CD14-positive monocyte (primary cell): ENCODE measurements around the gene IL12B. TPM values are rescaled to one million over a fixed set of nuclear protein-coding genes. Genes with fewer than 3 reads are reported as not detected.

ENCODE experiments used
- DNase-seq, 3 donors: peaks; one replicate each; pipeline ENCODE4 v3.0.0-alpha.2; 2011 to 2022
- H2AFZ ChIP-seq: 2 replicates; pipeline ENCODE4 v1.6.0; 2012; ENCODE audit warnings: mild to moderate bottlenecking, low read depth, low read length, inconsistent platforms; ENCODE audit not compliant: insufficient read depth, poor library complexity, severe bottlenecking
- H3K27ac ChIP-seq, 2 donors: 1 replicate in 1 of 2; 2 replicates in 1 of 2; pipeline ENCODE4 v1.5.1; 2012 to 2013; ENCODE audit warnings: low read length in 2 of 2, control low read depth in 1 of 2, inconsistent platforms in 1 of 2, low read depth in 1 of 2, mild to moderate bottlenecking in 1 of 2
- H3K27me3 ChIP-seq, 2 donors: one replicate each; pipeline versions ENCODE4 v1.6.0 to v1.6.1; 2011 to 2013; ENCODE audit warnings: low read length in 2 of 2; ENCODE audit not compliant: control insufficient read depth in 2 of 2, insufficient read depth in 2 of 2
- H3K36me3 ChIP-seq, 2 donors: replicated peaks in 1 of 2; 1 replicate in 1 of 2; 2 replicates in 1 of 2; pipeline versions ENCODE4 v1.5.1 to v1.6.1; 2012 to 2013; ENCODE audit warnings: low read length in 2 of 2, control low read depth in 1 of 2, inconsistent platforms in 1 of 2, mild to moderate bottlenecking in 1 of 2; ENCODE audit not compliant: insufficient read depth in 2 of 2, control insufficient read depth in 1 of 2
- H3K4me1 ChIP-seq, 2 donors: 1 replicate in 1 of 2; 2 replicates in 1 of 2; pipeline versions ENCODE4 v1.5.1 to v1.6.1; 2012 to 2013; ENCODE audit warnings: low read length in 2 of 2, control low read depth in 1 of 2, inconsistent platforms in 1 of 2, mild to moderate bottlenecking in 1 of 2, moderate library complexity in 1 of 2; ENCODE audit not compliant: insufficient read depth in 2 of 2, control insufficient read depth in 1 of 2
- H3K4me2 ChIP-seq: replicated peaks from 2 replicates; pipeline ENCODE3; 2012; ENCODE audit warnings: low read length, moderate library complexity, mild to moderate bottlenecking; ENCODE audit not compliant: poor library complexity, severe bottlenecking; ENCODE audit errors: extremely low read depth
- H3K4me3 ChIP-seq, 3 experiments: fragments of 200-600 bp in 1 of 3; sonication (generic) in 1 of 3; replicated peaks in 1 of 3; 1 replicate in 2 of 3; 2 replicates in 1 of 3; pipeline ENCODE4 v1.5.1; 2011 to 2013; ENCODE audit warnings: low read length in 3 of 3, mild to moderate bottlenecking in 3 of 3, control low read depth in 2 of 3, low read depth in 2 of 3, inconsistent platforms in 1 of 3, moderate library complexity in 1 of 3
- H3K79me2 ChIP-seq: 2 replicates; pipeline ENCODE4 v1.6.0; 2012; ENCODE audit warnings: mild to moderate bottlenecking, control low read depth, inconsistent platforms, low read length, moderate library complexity; ENCODE audit not compliant: insufficient read depth
- H3K9ac ChIP-seq: 2 replicates; pipeline ENCODE4 v1.6.0; 2017; ENCODE audit warnings: low read length, mild to moderate bottlenecking; ENCODE audit not compliant: insufficient read depth, poor library complexity, severe bottlenecking
- H3K9me3 ChIP-seq, 2 donors: replicated peaks in 1 of 2; 1 replicate in 1 of 2; 2 replicates in 1 of 2; pipeline versions ENCODE4 v1.5.1 to v1.6.1; 2012 to 2013; ENCODE audit warnings: low read length in 2 of 2, control low read depth in 1 of 2; ENCODE audit not compliant: control insufficient read depth in 1 of 2, insufficient read depth in 1 of 2
- H4K20me1 ChIP-seq: 2 replicates; pipeline ENCODE4 v1.6.0; 2012; ENCODE audit warnings: mild to moderate bottlenecking, low read length, control low read depth, moderate library complexity; ENCODE audit not compliant: insufficient read depth
- H3K27ac Mint-ChIP-seq, 7 donors: one replicate each; pipeline ENCODE4 v1.8.0; 2020; ENCODE audit warnings: mild to moderate bottlenecking in 7 of 7, mixed read lengths in 7 of 7, moderate library complexity in 6 of 7, inconsistent platforms in 2 of 7
- H3K27me3 Mint-ChIP-seq, 3 donors: one replicate each; pipeline ENCODE4 v1.8.0; 2021 to 2022; ENCODE audit warnings: low read depth in 3 of 3, mild to moderate bottlenecking in 3 of 3, mixed read lengths in 3 of 3, moderate library complexity in 3 of 3, inconsistent platforms in 1 of 3
- H3K36me3 Mint-ChIP-seq, 2 donors: one replicate each; pipeline ENCODE4 v1.8.0; 2020; ENCODE audit warnings: mixed read lengths in 2 of 2, inconsistent platforms in 1 of 2, mild to moderate bottlenecking in 1 of 2
- H3K4me1 Mint-ChIP-seq: one replicate; pipeline ENCODE4 v1.8.0; 2020; ENCODE audit warnings: mild to moderate bottlenecking, mixed read lengths
- H3K4me3 Mint-ChIP-seq, 2 donors: one replicate each; pipeline ENCODE4 v1.8.0; 2020; ENCODE audit warnings: mild to moderate bottlenecking in 2 of 2, mixed read lengths in 2 of 2, moderate library complexity in 1 of 2
- H3K9me3 Mint-ChIP-seq, 7 donors: one replicate each; pipeline ENCODE4 v1.8.0; 2020 to 2022; ENCODE audit warnings: mixed read lengths in 7 of 7, mild to moderate bottlenecking in 6 of 7, moderate library complexity in 6 of 7, inconsistent platforms in 2 of 7
- CTCF ChIP-seq: fragments of 200-600 bp; IDR thresholded peaks from one replicate; pipeline ENCODE4 v1.8.0; 2022; ENCODE audit warnings: antibody characterized with exemption, mild to moderate bottlenecking
- WGBS: methylation state at CpG from one replicate; pipeline ENCODE4 v1.1.5; 2013; ENCODE audit warnings: missing lambda C conversion rate; ENCODE audit not compliant: insufficient coverage; 5-methylcytosine and 5-hydroxymethylcytosine counted together
- intact Hi-C, 2 donors: fragments of 100-400 bp; cut with micrococcal nuclease; formaldehyde crosslinking; loops; one replicate each; pipeline versions ENCODE4 v1.15.0 to v1.15.1; 2023
- polyA plus RNA-seq, 3 donors: library from polyadenylated mRNA; depleted of rRNA in 1 of 3; unstranded in 2 of 3; stranded (reverse) in 1 of 3; fragments of 300-500 nt in 2 of 3; fragments of >200 nt in 1 of 3; fragmentation: Illumina TruSeq in 2 of 3; gene quantifications; 1 replicate in 2 of 3; 2 replicates in 1 of 3; pipeline ENCODE4 v1.2.3, GENCODE V29; 2012 to 2021

Gene IL12B
- polyA plus RNA-seq, 3 donors, result not detected

- TF ChIP-seq CTCF, result no peak
- no peaks in the 10 kb centered on the region for H3K36me3 ChIP-seq
- no CpG with 5 or more reads among the region's 1 CpG for WGBS
- peak in 2 of 3 donors; percentile 47 to 71 for DNase-seq
- H3K4me1 ChIP-seq, result peaks cover 47 to 62% of the 10 kb centered on the region in 2 donors
- no peak overlapping the region for H3K4me2 ChIP-seq
- H3K27me3 ChIP-seq, result no peaks in the 10 kb centered on the region
- peaks cover 0 to 8% (median 0%) of the 10 kb centered on the region in 7 donors for H3K9me3 Mint-ChIP-seq
- H3K4me3 Mint-ChIP-seq, result no peak overlapping the region
- no peak overlapping the region for H3K9ac ChIP-seq
- no peaks in the 10 kb centered on the region for H4K20me1 ChIP-seq
- intact Hi-C loops, result loop anchor here in 1 of 2 donors (10.0 kb wide), 1 partner anchor 662 kb away; the partner anchor contains the start of gene TTC1
- H3K79me2 ChIP-seq, result no peaks in the 10 kb centered on the region
- H3K27ac ChIP-seq, result no peak overlapping the region
- H3K27me3 Mint-ChIP-seq, result peaks cover 0 to 6% (median 0%) of the 10 kb centered on the region in 3 donors
- H3K4me3 ChIP-seq, result no peak overlapping the region
- no peaks in the 10 kb centered on the region for H3K9me3 ChIP-seq
- peaks cover 55% of the 10 kb centered on the region for H3K4me1 Mint-ChIP-seq
- H2AFZ ChIP-seq, result no peak overlapping the region
- H3K36me3 Mint-ChIP-seq, result peaks cover 2 to 7% of the 10 kb centered on the region in 2 donors
- H3K27ac Mint-ChIP-seq, result peak overlapping the region in 6 of 7 donors; percentile 75 to 97 (median 94)
These were observed 12.6 kb upstream of the IL12B start for GRCh38 chr5:159342840-159343239.

- no peaks in the 10 kb centered on the region for H3K27me3 ChIP-seq
- H3K4me1 ChIP-seq, result peaks cover 57 to 71% of the 10 kb centered on the region in 2 donors
- H3K27ac Mint-ChIP-seq, result peak overlapping the region; percentile 80 to 97 (median 89)
- DNase-seq, result peak; percentile 80 to 90 (median 90)
- no peak overlapping the region for H3K9ac ChIP-seq
- peak overlapping the region; percentile 14 to 30 for H3K27ac ChIP-seq
- no peaks in the 10 kb centered on the region for H4K20me1 ChIP-seq
- H3K79me2 ChIP-seq, result no peaks in the 10 kb centered on the region
- H3K36me3 Mint-ChIP-seq, result peaks cover 2 to 8% of the 10 kb centered on the region in 2 donors
- intact Hi-C loops, result loop anchor here in 1 of 2 donors (10.0 kb wide), 1 partner anchor 663 kb away; the partner anchor contains the start of gene TTC1
- WGBS, result 0% methylated on average over 3 of the region's 4 CpGs
- H3K4me1 Mint-ChIP-seq, result peaks cover 65% of the 10 kb centered on the region
- no peak overlapping the region for H3K4me3 Mint-ChIP-seq
- no peak for TF ChIP-seq CTCF
- peaks cover 0 to 8% (median 0%) of the 10 kb centered on the region in 7 donors for H3K9me3 Mint-ChIP-seq
- H3K27me3 Mint-ChIP-seq, result peaks cover 0 to 7% (median 0%) of the 10 kb centered on the region in 3 donors
- no peak overlapping the region for H2AFZ ChIP-seq
- H3K4me2 ChIP-seq, result no peak overlapping the region
- H3K36me3 ChIP-seq, result no peaks in the 10 kb centered on the region
- H3K9me3 ChIP-seq, result no peaks in the 10 kb centered on the region
- no peak overlapping the region for H3K4me3 ChIP-seq
These were observed 11.6 kb upstream of the IL12B start for GRCh38 chr5:159341906-159342310.
